Upper lobe of right lung (tissue), 1 donor: ENCODE results near the gene BCAP31. TPM values are rescaled to one million over a fixed set of nuclear protein-coding genes. Genes with fewer than 3 reads are reported as not detected.
A peak's percentile ranks its signal among the peaks of the same experiment; 100 is the strongest.

Experiments used
- ATAC-seq: fragments of 200-7000 bp; cut with Tn5 transposase; one replicate; pipeline ENCODE4 v1.9.1; 2020; ENCODE audit warnings: mild to moderate bottlenecking, moderate library complexity
- DNase-seq: peaks from one replicate; pipeline ENCODE4 v3.0.0-alpha.2; 2020
- H3K27ac ChIP-seq: fragments of 200-600 bp; one replicate; pipeline ENCODE4 v1.8.0; 2022
- H3K27me3 ChIP-seq: fragments of 200-600 bp; one replicate; pipeline ENCODE4 v1.8.0; 2022; ENCODE audit warnings: mild to moderate bottlenecking
- H3K36me3 ChIP-seq: fragments of 200-600 bp; one replicate; pipeline ENCODE4 v1.8.0; 2022
- H3K4me1 ChIP-seq: fragments of 200-600 bp; one replicate; pipeline ENCODE4 v1.8.0; 2022
- H3K4me3 ChIP-seq: fragments of 200-600 bp; one replicate; pipeline ENCODE4 v1.8.0; 2022; ENCODE audit warnings: mild to moderate bottlenecking
- H3K9me3 ChIP-seq: fragments of 200-600 bp; one replicate; pipeline ENCODE4 v1.8.0; 2022
- intact Hi-C: fragments of 100-400 bp; cut with DNase I; formaldehyde crosslinking; loops from one replicate; pipeline ENCODE4 v1.11.0; 2022
- total RNA-seq: library from RNA; stranded (reverse); fragmentation: NEBNext Ultra II Directional; extraction: Animal tissue kit (Norgen Biotek cat#: 25700); gene quantifications from one replicate; pipeline ENCODE4 v1.2.1, GENCODE V29; 2021
- TF ChIP-seq, protein P1 (sequence below): fragments of 200-600 bp; IDR thresholded peaks from one replicate; pipeline ENCODE4 v1.8.0; 2022; ENCODE audit warnings: antibody characterized with exemption
- donor health status: DM: no; HTN: yes; CAD: no; lungs with severe emphysema.

The BCAP31 gene
- total RNA-seq, 1 donor from 2014 or later = 233 TPM

GRCh38 chrX:153767674-153768055 is 43.5 kb upstream of the BCAP31 start:
- no peaks in the 10 kb centered on the region for H3K36me3 ChIP-seq
- DNase-seq (no peak), ATAC-seq (no peak)
- TF ChIP-seq, protein P1, sequence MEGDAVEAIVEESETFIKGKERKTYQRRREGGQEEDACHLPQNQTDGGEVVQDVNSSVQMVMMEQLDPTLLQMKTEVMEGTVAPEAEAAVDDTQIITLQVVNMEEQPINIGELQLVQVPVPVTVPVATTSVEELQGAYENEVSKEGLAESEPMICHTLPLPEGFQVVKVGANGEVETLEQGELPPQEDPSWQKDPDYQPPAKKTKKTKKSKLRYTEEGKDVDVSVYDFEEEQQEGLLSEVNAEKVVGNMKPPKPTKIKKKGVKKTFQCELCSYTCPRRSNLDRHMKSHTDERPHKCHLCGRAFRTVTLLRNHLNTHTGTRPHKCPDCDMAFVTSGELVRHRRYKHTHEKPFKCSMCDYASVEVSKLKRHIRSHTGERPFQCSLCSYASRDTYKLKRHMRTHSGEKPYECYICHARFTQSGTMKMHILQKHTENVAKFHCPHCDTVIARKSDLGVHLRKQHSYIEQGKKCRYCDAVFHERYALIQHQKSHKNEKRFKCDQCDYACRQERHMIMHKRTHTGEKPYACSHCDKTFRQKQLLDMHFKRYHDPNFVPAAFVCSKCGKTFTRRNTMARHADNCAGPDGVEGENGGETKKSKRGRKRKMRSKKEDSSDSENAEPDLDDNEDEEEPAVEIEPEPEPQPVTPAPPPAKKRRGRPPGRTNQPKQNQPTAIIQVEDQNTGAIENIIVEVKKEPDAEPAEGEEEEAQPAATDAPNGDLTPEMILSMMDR = no peak
- intact Hi-C loops = loop anchor here (10.0 kb wide), 1 partner anchor 187 kb away; no protein-coding TSS in a partner anchor
- H3K4me1 ChIP-seq = peaks cover 3% of the 10 kb centered on the region
- H3K4me3 ChIP-seq = no peak overlapping the region
- H3K9me3 ChIP-seq = no peaks in the 10 kb centered on the region
- H3K27ac ChIP-seq = no peak overlapping the region
- H3K27me3 ChIP-seq = no peaks in the 10 kb centered on the region

- no peak overlapping the region for H3K4me3 ChIP-seq
- intact Hi-C loops = loop anchor here (10.0 kb wide), 1 partner anchor 188 kb away; no protein-coding TSS in a partner anchor
- DNase-seq = peak; percentile 38
- no peak overlapping the region for H3K27ac ChIP-seq
- H3K27me3 ChIP-seq = no peaks in the 10 kb centered on the region
- peaks cover 3% of the 10 kb centered on the region for H3K4me1 ChIP-seq
- TF ChIP-seq, protein P1 = no peak
- no peaks in the 10 kb centered on the region for H3K36me3 ChIP-seq
- no peak for ATAC-seq
- no peaks in the 10 kb centered on the region for H3K9me3 ChIP-seq
Measured at GRCh38 chrX:153766871-153767673, 42.9 kb upstream of the BCAP31 start.

GRCh38 chrX:153766098-153766817 is 42.1 kb upstream of the BCAP31 start:
- no peaks in the 10 kb centered on the region for H3K9me3 ChIP-seq
- no peaks in the 10 kb centered on the region for H3K36me3 ChIP-seq
- H3K27ac ChIP-seq = no peak overlapping the region
- intact Hi-C loops = loop anchor here (10.0 kb wide), 1 partner anchor 189 kb away; no protein-coding TSS in a partner anchor
- no peak overlapping the region for H3K4me3 ChIP-seq
- H3K27me3 ChIP-seq = no peaks in the 10 kb centered on the region
- DNase-seq = peak; percentile 54
- H3K4me1 ChIP-seq = peaks cover 3% of the 10 kb centered on the region
- no peak for ATAC-seq
- TF ChIP-seq, protein P1 = no peak

- DNase-seq = peak; percentile 46
Measured at GRCh38 chrX:153765138-153766079, 41.2 kb upstream of the BCAP31 start.

More at GRCh38 chrX:153765138-153766079, 41.2 kb upstream of the BCAP31 start:
- Histone ChIP-seq H3K4me1 (peaks cover 3% of the 10 kb centered on the region), H3K36me3 (no peaks in the 10 kb centered on the region), H3K27ac (peak overlapping the region; percentile 42), H3K9me3 (no peaks in the 10 kb centered on the region), H3K4me3 (no peak overlapping the region), H3K27me3 (no peaks in the 10 kb centered on the region)
- ATAC-seq = peak; percentile 35
- intact Hi-C loops = loop anchor here (10.0 kb wide), 1 partner anchor 189 kb away; no protein-coding TSS in a partner anchor
- TF ChIP-seq, protein P1 = no peak
